K562 (cell line): ENCODE data around the gene GPR157. TPM values are rescaled to one million over a fixed set of nuclear protein-coding genes. Genes with fewer than 3 reads are reported as not detected.

Source experiments
- ASH1L ChIP-seq: fragments of 450-650 bp; IDR thresholded peaks from 2 replicates; pipeline ENCODE4 v1.6.1; 2018; ENCODE audit warnings: borderline replicate concordance, mild to moderate bottlenecking, low read depth; ENCODE audit not compliant: partially characterized antibody
- ATF3 ChIP-seq, 2 experiments: fragments of 450-650 bp in 1 of 2; sonication (generic) in 1 of 2; formaldehyde crosslinking in 1 of 2; IDR thresholded peaks in 1 of 2; conservative IDR thresholded peaks in 1 of 2; 2 replicates each; pipeline versions ENCODE4 v1.6.1 to v1.8.1; 2016 to 2023; ENCODE audit warnings: mild to moderate bottlenecking in 2 of 2, moderate library complexity in 2 of 2, inconsistent platforms in 1 of 2, missing genetic modification reagents in 1 of 2
- ATF4 ChIP-seq: fragments of 450-650 bp; formaldehyde crosslinking; IDR thresholded peaks from 2 replicates; pipeline ENCODE4 v1.4.0; 2022; ENCODE audit warnings: mild to moderate bottlenecking, moderate library complexity
- ATF7 ChIP-seq: fragments of 450-650 bp; IDR thresholded peaks from 2 replicates; pipeline ENCODE4 v1.7.1; 2014; ENCODE audit warnings: mild to moderate bottlenecking, moderate library complexity
- PCBP1 ChIP-seq: fragments of 200-400 bp; formaldehyde crosslinking; IDR thresholded peaks from 2 replicates; pipeline ENCODE4 v1.6.1; 2018; ENCODE audit warnings: mild to moderate bottlenecking, low read depth, low read length; ENCODE audit not compliant: poor library complexity, severe bottlenecking
- POLR2G ChIP-seq: fragments of 200-400 bp; formaldehyde crosslinking; IDR thresholded peaks from 2 replicates; pipeline ENCODE4 v1.6.1; 2017; ENCODE audit warnings: low read depth, mild to moderate bottlenecking, antibody characterized with exemption, low read length, moderate library complexity
- TRIM24 ChIP-seq, 2 experiments: fragments of 450-650 bp; IDR thresholded peaks; 2 replicates each; pipeline ENCODE4 v1.6.1; 2016
- ZNF175 ChIP-seq: fragments of 200-800 bp; sonication (Bioruptor generic); IDR thresholded peaks from 2 replicates; pipeline ENCODE4 v1.6.1; 2016; ENCODE audit warnings: low read depth, mild to moderate bottlenecking, missing genetic modification characterization, missing compliant biosample characterization
- polyA plus RNA-seq, 8 experiments: library from polyadenylated mRNA; depleted of rRNA in 4 of 8; stranded (reverse) in 5 of 8; unstranded in 3 of 8; fragments of >200 nt; fragmentation: Nextera tagmentation in 2 of 8; fragmentation: Illumina TruSeq in 1 of 8; extraction: Ambion mirVana in 2 of 8; extraction: Trizol in 1 of 8; gene quantifications; 2 replicates each; pipeline versions ENCODE4 v1.2.1 to v1.2.3, GENCODE V29; 2011 to 2014; ENCODE audit warnings: inconsistent platforms in 1 of 8, missing spikeins in 1 of 8
- total RNA-seq, 7 experiments: library from RNA; depleted of rRNA in 6 of 7; stranded (reverse); fragments of >200 nt in 6 of 7; fragmentation: Illumina TruSeq in 2 of 7; extraction: Trizol in 2 of 7; gene quantifications; 2 replicates each; pipeline versions ENCODE4 v1.2.1 to v1.2.3, GENCODE V29; 2011 to 2021; ENCODE audit warnings: low replicate concordance in 1 of 7

The GPR157 gene
- total and polyA plus RNA-seq, 9 of the 15 experiments (the other 6 are each of a cell fraction or from before 2014, with no cell fraction given), result 0.01 to 0.18 (median 0.04) TPM; not detected in 4

- TF ChIP-seq ATF3 (IDR thresholded peaks at IDR 0.05) (peak; percentile 4; the same call in 1 of the 2 replicates), ATF3 (CRISPR knock-in tag; conservative IDR thresholded peaks at IDR 0.05) (no peak), POLR2G (peak; percentile 39; the same call in 1 of the 2 replicates), TRIM24 (IDR thresholded peaks at IDR 0.05) (peak in 1 of 2 experiments; percentile 39; a peak in 1 of 4 replicates), ATF7 (0 out of 2 replicates have a peak, but pooled peaks have one; percentile 24), PCBP1 (no peak), ZNF175 (CRISPR knock-in tag) (peak; percentile 92), ATF4 (0 out of 2 replicates have a peak, but pooled peaks have one; percentile 62), ASH1L (no peak)
These were observed 22.5 kb upstream of the GPR157 start (continued) for GRCh38 chr1:9151328-9151860.
